ENCODE results near the gene MLX.

DNA sequence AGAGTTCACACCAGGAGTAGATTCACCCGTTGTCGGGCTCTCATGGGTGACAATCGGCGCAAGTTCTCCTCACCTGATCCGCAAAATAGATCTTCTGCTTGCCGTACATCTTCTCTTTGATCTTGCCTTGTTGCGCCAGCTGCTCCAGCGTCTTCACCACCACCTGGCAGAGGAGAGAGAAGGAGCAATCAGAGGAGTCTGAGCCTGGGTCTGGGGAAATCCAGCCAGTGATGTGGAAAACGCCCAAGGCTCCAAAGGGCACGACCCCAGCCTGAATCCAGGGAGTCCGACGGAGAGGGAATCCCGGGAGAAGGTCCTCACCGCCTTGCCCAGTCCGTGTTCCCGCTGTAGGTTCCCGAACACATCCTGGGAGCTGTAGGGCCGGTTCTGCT is 10.2 kb downstream of the MLX start:
- TF ChIP-seq, protein P1, sequence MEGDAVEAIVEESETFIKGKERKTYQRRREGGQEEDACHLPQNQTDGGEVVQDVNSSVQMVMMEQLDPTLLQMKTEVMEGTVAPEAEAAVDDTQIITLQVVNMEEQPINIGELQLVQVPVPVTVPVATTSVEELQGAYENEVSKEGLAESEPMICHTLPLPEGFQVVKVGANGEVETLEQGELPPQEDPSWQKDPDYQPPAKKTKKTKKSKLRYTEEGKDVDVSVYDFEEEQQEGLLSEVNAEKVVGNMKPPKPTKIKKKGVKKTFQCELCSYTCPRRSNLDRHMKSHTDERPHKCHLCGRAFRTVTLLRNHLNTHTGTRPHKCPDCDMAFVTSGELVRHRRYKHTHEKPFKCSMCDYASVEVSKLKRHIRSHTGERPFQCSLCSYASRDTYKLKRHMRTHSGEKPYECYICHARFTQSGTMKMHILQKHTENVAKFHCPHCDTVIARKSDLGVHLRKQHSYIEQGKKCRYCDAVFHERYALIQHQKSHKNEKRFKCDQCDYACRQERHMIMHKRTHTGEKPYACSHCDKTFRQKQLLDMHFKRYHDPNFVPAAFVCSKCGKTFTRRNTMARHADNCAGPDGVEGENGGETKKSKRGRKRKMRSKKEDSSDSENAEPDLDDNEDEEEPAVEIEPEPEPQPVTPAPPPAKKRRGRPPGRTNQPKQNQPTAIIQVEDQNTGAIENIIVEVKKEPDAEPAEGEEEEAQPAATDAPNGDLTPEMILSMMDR (IDR thresholded peaks at IDR 0.05), result no peak
- no peak for TF ChIP-seq POLR2A (IDR thresholded peaks at IDR 0.05)
